Measurements from ENCODE around the gene CDX1.

The CDX1 gene

GRCh38 chr5:150181027-150181426 is 14.4 kb downstream of the CDX1 start:
- FAIRE-seq (no peak), DNase-seq (ENCODE audit: low spot score) (no peak)

- FAIRE-seq (no peak), DNase-seq (ENCODE audit: low spot score) (no peak)
These were observed 15.4 kb downstream of the CDX1 start for GRCh38 chr5:150181766-150182545.

- no peak for FAIRE-seq
- no peak for DNase-seq (ENCODE audit: low spot score)
These were observed 16.2 kb downstream of the CDX1 start for GRCh38 chr5:150182774-150183173.

- FAIRE-seq: no peak
- DNase-seq (ENCODE audit: low spot score): no peak
These were observed 16.9 kb downstream of the CDX1 start for GRCh38 chr5:150183436-150183835.

- FAIRE-seq (no peak), DNase-seq (ENCODE audit: low spot score) (no peak)
These were observed 17.4 kb downstream of the CDX1 start for GRCh38 chr5:150184006-150184405.

- no peak for DNase-seq (ENCODE audit: low spot score)
- no peak for FAIRE-seq
These were observed 18.7 kb downstream of the CDX1 start for GRCh38 chr5:150184990-150185912.

GRCh38 chr5:150186137-150186536 is 19.6 kb downstream of the CDX1 start:
- no peak for DNase-seq (ENCODE audit: low spot score)
- no peak for FAIRE-seq

GRCh38 chr5:150186897-150187296 is 20.3 kb downstream of the CDX1 start:
- FAIRE-seq (no peak), DNase-seq (ENCODE audit: low spot score) (no peak)

GRCh38 chr5:150188146-150188842 is 21.7 kb downstream of the CDX1 start:
- DNase-seq (ENCODE audit: low spot score): no peak
- no peak for FAIRE-seq

- no peak for FAIRE-seq
- no peak for DNase-seq (ENCODE audit: low spot score)
These were observed 22.7 kb downstream of the CDX1 start for GRCh38 chr5:150189326-150189725.

- DNase-seq (ENCODE audit: low spot score) (no peak), FAIRE-seq (no peak)
These were observed 23.3 kb downstream of the CDX1 start, which contains the start of gene SLC6A7 for GRCh38 chr5:150189728-150190502. TSS of gene SLC6A7 (plus strand) at chr5:150190062. CDS start at chr5:150190328, 266 bp downstream.

- FAIRE-seq: no peak
These were observed 24.0 kb downstream of the CDX1 start for GRCh38 chr5:150190503-150190979.

GRCh38 chr5:150190987-150191386 is 24.4 kb downstream of the CDX1 start:
- no peak for DNase-seq (ENCODE audit: low spot score)

More at GRCh38 chr5:150190503-150190979, 24.0 kb downstream of the CDX1 start:
- no peak for DNase-seq (ENCODE audit: low spot score)

GRCh38 chr5:150192462-150192861 is 25.9 kb downstream of the CDX1 start:
- DNase-seq (ENCODE audit: low spot score) (no peak), FAIRE-seq (peak; percentile 9)

More at GRCh38 chr5:150190987-150191386, 24.4 kb downstream of the CDX1 start:
- no peak for FAIRE-seq

- DNase-seq (ENCODE audit: low spot score): no peak
- FAIRE-seq: no peak
These were observed 29.3 kb downstream of the CDX1 start for GRCh38 chr5:150195736-150196485.

GRCh38 chr5:150196514-150196913 is 29.9 kb downstream of the CDX1 start:
- FAIRE-seq (no peak), DNase-seq (ENCODE audit: low spot score) (no peak)

- DNase-seq (ENCODE audit: low spot score): no peak
- FAIRE-seq: no peak
These were observed 30.4 kb downstream of the CDX1 start for GRCh38 chr5:150196986-150197385.

GRCh38 chr5:150197476-150197875 is 30.9 kb downstream of the CDX1 start:
- DNase-seq (ENCODE audit: low spot score): no peak
- no peak for FAIRE-seq

- FAIRE-seq: no peak
- DNase-seq (ENCODE audit: low spot score): no peak
These were observed 35.9 kb downstream of the CDX1 start for GRCh38 chr5:150202501-150202900.

All from urothelium cell line (cell line).